ENCODE measurements around the gene MUC21. TPM values are rescaled to one million over a fixed set of nuclear protein-coding genes. Genes with fewer than 3 reads are reported as not detected.

The MUC21 gene
- total RNA-seq, 1 experiment from 2014 or later: not detected

DNA sequence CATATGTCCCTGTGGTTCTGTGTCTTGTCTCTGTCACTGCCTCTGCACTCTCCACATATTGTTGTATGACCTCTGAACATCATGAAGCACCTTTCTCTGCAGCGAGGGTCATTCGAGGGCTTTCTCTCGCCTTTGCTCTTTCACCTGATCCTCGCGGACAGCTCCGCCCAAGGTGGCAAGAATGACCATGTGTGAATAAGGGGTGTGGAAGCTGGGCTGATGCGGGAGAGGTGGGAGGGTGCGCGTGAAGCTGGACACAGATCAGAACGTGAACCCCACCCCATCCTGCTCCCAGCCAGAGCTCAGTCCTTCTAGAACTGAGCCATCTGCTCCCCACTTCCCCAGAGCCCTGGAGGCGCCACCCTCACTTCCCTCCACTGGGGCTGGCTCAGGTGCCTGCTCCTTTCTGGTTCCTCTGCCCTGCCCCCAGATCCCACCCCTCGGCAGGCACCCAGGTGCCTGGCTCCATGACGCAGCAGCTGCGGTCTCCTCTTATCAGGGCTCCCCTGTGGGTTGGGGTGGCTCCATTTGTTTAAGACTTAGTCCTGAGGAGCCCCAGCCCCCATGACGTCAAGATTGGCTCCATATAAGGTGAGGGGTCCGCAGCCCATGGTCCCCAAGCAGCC lies 43.0 kb upstream of the MUC21 start, which contains the start of gene MUCL3:
TSS of gene MUCL3 (plus strand) at position 613 of the 626 bp plus-strand sequence. CDS start 27 bp downstream, outside the sequence.
- Histone ChIP-seq H3K4me3 (ENCODE audit: low read depth in 2 of 2, low read length in 2 of 2) (no peak within 1 kb of the TSS), H3K9me3 (ENCODE audit: control insufficient read depth, insufficient read depth, low read depth, low read length) (no peaks in the 10 kb centered on the region), H3K27ac (ENCODE audit: low read length) (no peak within 1 kb of the TSS), H3K36me3 (ENCODE audit: control insufficient read depth, insufficient read depth, low read length) (no peaks in the 10 kb centered on the region), H3K27me3 (ENCODE audit: control insufficient read depth, insufficient read depth, low read length) (peaks cover 8% of the 10 kb centered on the region), H3K4me1 (ENCODE audit: control insufficient read depth, insufficient read depth, low read length) (peaks cover 8% of the 10 kb centered on the region; the same call in 1 of the 2 replicates)
- in situ Hi-C loops (cut with HindIII; ENCODE audit: low pct_unique_long_range_greater_than_20kb, low sequenced_read_pairs) (no loop called here), intact Hi-C loops (cut with micrococcal nuclease; ENCODE audit: unreplicated experiment) (no loop called here)
- TF ChIP-seq POLR2AphosphoS5 (IDR thresholded peaks at IDR 0.05; ENCODE audit: low read depth, low read length): no peak
- TF ChIP-seq, protein P1, sequence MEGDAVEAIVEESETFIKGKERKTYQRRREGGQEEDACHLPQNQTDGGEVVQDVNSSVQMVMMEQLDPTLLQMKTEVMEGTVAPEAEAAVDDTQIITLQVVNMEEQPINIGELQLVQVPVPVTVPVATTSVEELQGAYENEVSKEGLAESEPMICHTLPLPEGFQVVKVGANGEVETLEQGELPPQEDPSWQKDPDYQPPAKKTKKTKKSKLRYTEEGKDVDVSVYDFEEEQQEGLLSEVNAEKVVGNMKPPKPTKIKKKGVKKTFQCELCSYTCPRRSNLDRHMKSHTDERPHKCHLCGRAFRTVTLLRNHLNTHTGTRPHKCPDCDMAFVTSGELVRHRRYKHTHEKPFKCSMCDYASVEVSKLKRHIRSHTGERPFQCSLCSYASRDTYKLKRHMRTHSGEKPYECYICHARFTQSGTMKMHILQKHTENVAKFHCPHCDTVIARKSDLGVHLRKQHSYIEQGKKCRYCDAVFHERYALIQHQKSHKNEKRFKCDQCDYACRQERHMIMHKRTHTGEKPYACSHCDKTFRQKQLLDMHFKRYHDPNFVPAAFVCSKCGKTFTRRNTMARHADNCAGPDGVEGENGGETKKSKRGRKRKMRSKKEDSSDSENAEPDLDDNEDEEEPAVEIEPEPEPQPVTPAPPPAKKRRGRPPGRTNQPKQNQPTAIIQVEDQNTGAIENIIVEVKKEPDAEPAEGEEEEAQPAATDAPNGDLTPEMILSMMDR (IDR thresholded peaks at IDR 0.05): no peak
- TF ChIP-seq SIN3A (IDR thresholded peaks at IDR 0.05; ENCODE audit: borderline replicate concordance, insufficient read depth, low read depth, low read length): no peak
- TF ChIP-seq TCF7L2 (IDR thresholded peaks at IDR 0.05; ENCODE audit: low read depth, low read length): no peak
- no peak for TF ChIP-seq REST (IDR thresholded peaks at IDR 0.05; ENCODE audit: insufficient read depth in 1 of 2, low read depth in 2 of 2, low read length in 1 of 2)
- POLR2A ChIA-PET: no interaction called here
- DNase-seq (ENCODE audit: low read depth, low spot score) (no peak), ATAC-seq (no peak)
- CTCF ChIA-PET: no interaction called here
- no TSS peak for BruUV-seq (replicated peaks)

DNA sequence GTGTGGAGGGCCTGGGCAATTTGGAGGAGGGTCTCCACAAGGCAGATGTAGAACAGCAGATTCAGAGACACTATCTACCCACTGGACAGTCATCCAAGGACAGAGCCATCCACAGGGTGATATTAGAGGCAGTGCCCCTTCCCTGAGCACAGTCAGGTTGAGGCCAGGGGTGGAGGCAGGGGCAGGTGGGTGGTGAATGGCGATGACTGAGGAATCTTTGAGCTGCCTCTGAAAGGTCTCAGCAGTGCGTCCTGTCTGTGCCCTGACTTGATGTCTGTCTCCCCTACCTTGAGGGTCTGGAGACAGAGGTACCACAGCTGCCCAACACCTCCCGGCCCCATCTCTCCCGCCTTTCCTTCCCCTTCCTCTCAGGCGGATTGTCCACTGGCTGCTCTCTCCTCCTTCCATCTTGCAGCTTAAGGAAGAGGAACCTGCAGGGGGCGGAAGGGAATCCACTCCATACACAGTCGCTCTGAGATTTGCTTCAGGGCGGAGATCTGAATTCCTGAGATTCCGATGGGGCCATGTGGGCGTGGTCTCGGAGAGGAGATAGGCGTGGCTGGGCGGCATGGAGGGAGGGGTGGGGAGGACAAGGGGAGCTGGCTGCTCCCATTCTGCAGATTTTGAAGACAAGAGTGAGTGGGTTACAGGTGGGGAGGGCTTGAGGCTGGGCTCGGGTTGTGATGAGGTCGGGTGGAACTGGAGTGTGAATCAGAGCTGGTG lies 41.0 kb upstream of the MUC21 start:
- CTCF ChIA-PET: interaction anchor here (0.5 to 1.3 kb wide), 7 partner anchors 11 to 145 kb away, joined by 3 to 5 read pairs (median 4); partner anchors contain the start of gene SFTA2
- Histone ChIP-seq H3K36me3 (ENCODE audit: control insufficient read depth, insufficient read depth, low read length) (no peaks in the 10 kb centered on the region), H3K4me1 (ENCODE audit: control insufficient read depth, insufficient read depth, low read length) (peaks cover 8% of the 10 kb centered on the region; the same call in 1 of the 2 replicates), H3K9me3 (ENCODE audit: control insufficient read depth, insufficient read depth, low read depth, low read length) (no peaks in the 10 kb centered on the region), H3K27ac (ENCODE audit: low read length) (no peak overlapping the region), H3K4me3 (ENCODE audit: low read depth in 2 of 2, low read length in 2 of 2) (no peak overlapping the region), H3K27me3 (ENCODE audit: control insufficient read depth, insufficient read depth, low read length) (peaks cover 10% of the 10 kb centered on the region)
- DNase-seq (ENCODE audit: low read depth, low spot score) (peak; percentile 39), ATAC-seq (peak; percentile 84)
- in situ Hi-C loops (cut with HindIII; ENCODE audit: low pct_unique_long_range_greater_than_20kb, low sequenced_read_pairs): no loop called here
- no TSS peak for BruUV-seq (replicated peaks)
- TF ChIP-seq TCF7L2 (IDR thresholded peaks at IDR 0.05; ENCODE audit: low read depth, low read length) (no peak), SIN3A (IDR thresholded peaks at IDR 0.05; ENCODE audit: borderline replicate concordance, insufficient read depth, low read depth, low read length) (no peak), POLR2AphosphoS5 (IDR thresholded peaks at IDR 0.05; ENCODE audit: low read depth, low read length) (no peak)
- intact Hi-C loops (cut with micrococcal nuclease; ENCODE audit: unreplicated experiment): no loop called here
- POLR2A ChIA-PET: no interaction called here

Data from Panc1 (cell line).